Raji (cell line): ENCODE results near the gene IL22RA1.

Source experiments
- POLR2A ChIP-seq: IDR thresholded peaks from 2 replicates; pipeline ENCODE4 v1.6.1; 2011; ENCODE audit warnings: low read depth, low read length, control low read depth; ENCODE audit not compliant: insufficient read depth

Gene IL22RA1

DNA sequence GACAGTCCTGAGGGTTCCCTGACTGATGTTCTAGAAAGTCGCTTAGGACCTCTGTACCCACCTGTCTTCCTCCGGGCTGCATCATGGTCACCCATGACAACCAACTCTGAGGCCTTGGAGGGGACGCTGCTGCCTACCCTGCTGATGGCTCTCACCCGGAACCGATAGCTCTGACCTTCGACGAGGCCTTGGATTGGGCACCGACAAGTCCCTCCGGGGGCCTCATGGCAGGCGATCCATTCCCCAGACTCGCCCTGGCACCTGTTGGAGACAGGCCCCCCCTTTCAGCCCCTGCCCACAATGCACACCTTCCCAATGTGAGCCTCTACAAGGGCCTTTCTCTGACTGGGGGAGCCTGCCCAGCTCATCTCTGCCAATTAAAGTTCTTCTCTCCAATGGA, 52.2 kb downstream of the IL22RA1 start:
- TF ChIP-seq POLR2A, result no peak

DNA sequence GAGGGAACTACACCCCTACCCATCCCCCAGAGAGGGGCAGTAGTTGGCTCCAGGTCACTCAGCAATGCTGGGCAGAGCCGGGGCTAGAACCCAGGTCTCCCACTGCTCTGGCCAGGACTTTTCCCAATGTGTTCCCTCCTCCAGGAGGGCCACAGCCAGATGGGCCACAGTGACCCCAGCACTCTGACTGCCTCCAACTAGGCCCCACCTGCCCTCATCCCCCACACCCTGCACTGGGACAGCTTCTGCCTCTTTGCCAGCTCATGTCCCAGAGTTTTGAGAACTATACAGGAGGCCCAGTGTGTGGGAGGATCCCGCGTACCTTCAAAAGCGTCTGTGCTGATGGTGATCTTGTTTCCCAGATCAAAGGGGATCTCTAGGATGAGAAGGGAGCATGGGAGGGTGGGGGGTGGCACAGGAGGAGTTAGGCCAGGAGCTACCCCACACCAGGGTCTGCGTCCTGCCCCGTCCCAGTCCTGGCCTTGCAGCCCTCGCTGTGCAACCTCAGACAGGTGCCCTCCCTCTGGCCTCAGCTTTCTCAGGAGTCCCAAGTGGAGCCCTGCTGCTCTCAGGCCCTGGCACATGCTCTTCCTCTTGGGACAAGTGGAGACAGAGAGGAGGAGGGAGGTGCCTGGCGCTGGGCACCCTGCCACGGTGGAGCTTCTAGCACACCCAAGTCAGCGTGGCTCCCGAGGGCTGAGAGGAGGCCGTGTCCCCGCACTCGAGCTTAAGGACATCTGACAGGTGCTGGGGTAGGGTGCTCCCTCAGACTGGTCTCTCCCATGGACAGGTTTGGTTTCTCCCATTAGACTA, 53.0 kb downstream of the IL22RA1 start:
- no peak for TF ChIP-seq POLR2A

GRCh38 chr1:24089027-24089742, 53.8 kb downstream of the IL22RA1 start:
- no peak for TF ChIP-seq POLR2A

DNA sequence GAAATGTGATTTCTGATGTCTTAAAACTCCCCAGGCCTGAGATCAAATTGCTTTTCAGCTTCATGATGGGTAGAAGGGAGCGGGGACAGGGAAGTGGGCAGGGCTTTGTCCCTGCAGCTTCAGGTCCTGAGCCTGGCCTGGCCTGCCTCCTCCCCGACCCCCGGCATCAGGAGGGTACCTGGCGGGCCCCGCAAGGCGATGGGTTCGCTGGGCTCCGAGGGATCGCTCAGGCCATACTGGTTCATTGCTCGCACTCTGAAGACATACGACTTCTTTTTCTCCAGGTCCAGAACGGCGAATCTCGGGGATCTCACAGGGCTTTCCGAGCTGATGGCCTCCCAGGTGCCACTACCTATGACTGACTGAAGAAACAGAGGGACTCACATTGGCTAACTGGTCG, 56.5 kb downstream of the IL22RA1 start:
- no peak for TF ChIP-seq POLR2A

GRCh38 chr1:24085546-24085945, 57.4 kb downstream of the IL22RA1 start:
- TF ChIP-seq POLR2A, result no peak

DNA sequence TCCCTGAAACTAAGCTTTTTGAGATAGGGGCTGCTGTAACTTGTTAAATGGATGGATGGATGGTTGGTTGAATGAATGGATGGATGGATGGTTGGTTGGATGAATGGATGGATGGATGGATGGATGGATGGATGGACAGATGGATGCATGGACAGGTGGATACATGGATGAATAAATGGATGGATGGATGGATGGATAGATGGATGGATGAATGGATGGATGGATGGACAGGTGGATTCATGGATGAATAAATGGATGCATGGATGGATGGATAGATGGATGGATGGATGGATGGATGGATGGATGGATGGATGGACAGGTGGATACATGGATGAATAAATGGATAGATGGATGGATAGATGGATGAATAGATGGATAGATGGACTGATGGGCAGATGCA, 57.9 kb downstream of the IL22RA1 start:
- no peak for TF ChIP-seq POLR2A

- no peak for TF ChIP-seq POLR2A
Observed at GRCh38 chr1:24084050-24084449, 58.9 kb downstream of the IL22RA1 start.

DNA sequence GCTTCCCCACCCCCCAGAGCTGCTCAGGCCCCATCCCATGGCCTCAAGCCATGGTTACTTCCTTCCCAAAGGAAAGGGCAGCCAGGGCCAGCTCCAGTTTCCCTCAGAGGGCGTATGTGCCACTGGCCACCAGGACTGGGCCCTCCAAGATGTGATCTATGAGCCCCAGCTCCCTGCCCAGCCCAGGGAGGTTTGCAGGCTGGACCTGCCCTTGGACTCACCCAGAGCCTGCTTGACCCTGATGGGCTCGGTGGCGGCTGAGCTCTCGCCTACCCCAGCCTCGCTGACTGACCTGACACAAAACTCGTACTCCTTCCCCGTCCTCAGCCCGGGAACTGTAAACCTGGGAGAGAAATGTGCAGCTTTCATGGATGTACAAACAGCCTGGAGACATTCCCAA, 60.6 kb downstream of the IL22RA1 start:
- TF ChIP-seq POLR2A, result no peak

DNA sequence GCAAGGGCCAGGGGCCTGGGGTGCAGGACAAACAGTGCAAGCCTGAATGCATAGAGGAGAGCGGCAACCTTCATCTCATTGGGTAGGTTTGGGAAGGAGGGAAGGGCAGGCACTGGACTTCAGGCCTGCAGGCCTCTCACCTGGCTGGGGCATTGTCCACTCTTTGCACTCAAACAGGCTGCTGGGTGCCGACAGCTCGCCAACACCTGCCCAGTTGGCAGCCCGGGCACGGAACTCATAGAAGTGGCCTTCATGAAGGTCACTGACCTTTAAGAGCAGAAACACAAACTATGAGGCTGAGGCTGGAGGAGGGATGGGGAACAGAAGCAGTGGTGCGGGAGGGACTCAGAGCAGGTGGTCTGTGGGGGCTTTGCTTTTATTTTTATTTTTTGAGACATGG, 61.8 kb downstream of the IL22RA1 start:
- no peak for TF ChIP-seq POLR2A

DNA sequence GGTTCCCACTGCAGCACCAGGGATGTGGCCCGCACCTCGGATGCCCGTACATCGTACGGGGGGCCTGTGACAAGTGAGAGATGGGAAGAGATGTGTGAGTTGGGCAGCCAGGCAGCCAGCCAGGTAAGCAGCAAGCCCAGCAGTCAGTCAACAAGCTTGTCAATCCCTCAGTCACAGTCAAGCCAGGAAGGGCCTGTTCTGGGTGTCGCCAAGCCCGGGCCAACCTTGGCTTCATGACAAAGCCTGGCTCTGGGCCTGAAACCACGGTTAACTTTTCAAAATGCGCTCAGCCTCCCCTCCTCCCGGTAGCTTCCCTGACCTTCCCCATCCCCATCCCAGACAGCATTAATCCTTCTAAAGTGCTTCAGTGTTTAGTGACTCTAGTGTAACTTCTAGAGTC, 62.8 kb downstream of the IL22RA1 start:
- no peak for TF ChIP-seq POLR2A

DNA sequence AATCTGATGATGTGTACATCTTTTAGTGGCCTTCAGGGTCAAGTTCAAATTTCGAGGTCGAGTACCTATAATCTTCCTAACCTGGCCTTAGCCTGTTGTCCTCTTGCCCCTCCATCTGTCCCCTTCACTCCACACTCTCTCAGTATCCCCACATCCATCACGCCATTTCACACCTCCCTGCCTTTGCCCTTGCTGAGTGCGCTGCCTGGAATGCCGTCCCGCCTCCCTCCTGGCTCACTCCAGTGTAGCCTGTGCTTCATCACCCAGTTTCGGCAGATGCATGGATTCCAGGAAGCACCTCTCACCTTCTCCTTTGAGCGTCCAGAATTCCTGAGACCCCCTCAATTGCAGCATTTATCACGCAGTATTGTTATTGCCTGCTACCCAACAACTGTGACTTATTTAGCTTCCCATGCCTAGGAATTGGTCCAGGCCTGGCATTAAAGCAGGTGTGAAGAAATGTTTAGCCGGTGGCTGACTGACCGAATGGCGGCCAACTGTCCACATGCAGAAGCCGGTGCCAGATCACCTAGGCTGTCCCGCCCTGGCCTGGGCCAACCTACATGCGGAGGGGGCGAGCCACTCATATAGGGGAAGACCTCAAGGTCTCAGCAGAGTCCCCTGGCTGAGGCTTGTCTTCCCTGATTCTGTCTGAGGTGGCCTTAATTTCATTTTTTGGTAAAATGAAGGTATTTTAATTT, 65.5 kb downstream of the IL22RA1 start:
- no peak for TF ChIP-seq POLR2A

- TF ChIP-seq POLR2A, result no peak
Observed at GRCh38 chr1:24075946-24076345, 67.0 kb downstream of the IL22RA1 start.

- no peak for TF ChIP-seq POLR2A
Observed at GRCh38 chr1:24075590-24075854, 67.4 kb downstream of the IL22RA1 start.

- TF ChIP-seq POLR2A, result no peak
Observed at GRCh38 chr1:24074817-24075589, 67.9 kb downstream of the IL22RA1 start.

GRCh38 chr1:24074196-24074595, 68.7 kb downstream of the IL22RA1 start:
- no peak for TF ChIP-seq POLR2A
